ENCODE results near the gene GOLGA2. TPM values are rescaled to one million over a fixed set of nuclear protein-coding genes. Genes with fewer than 3 reads are reported as not detected.

The GOLGA2 gene
- polyA plus RNA-seq, 1 of the 3 experiments (the other 2 are of a cell fraction) = 103 TPM

GRCh38 chr9:128249908-128250838 is 25.6 kb downstream of the GOLGA2 start:
- ChIA-PET POLR2A (interaction anchor here (0.6 kb wide), 1 partner anchor 9 kb away, joined by 3 read pairs; no protein-coding TSS in a partner anchor), CTCF (interaction anchor here (0.8 to 1.3 kb wide), 2 partner anchors 42 to 45 kb away, joined by 3 read pairs; no protein-coding TSS in a partner anchor)
- H3K4me2 ChIP-seq = no peak overlapping the region

GRCh38 chr9:128249558-128249907 is 26.3 kb downstream of the GOLGA2 start:
- no peak for DNase-seq
- Histone ChIP-seq H3K9me2 (no peaks in the 10 kb centered on the region), H3K27me3 (ENCODE audit: insufficient read depth) (no peaks in the 10 kb centered on the region), H3K9me3 (no peaks in the 10 kb centered on the region), H3K9ac (no peak overlapping the region), H2AFZ (ENCODE audit: low read depth) (no peak overlapping the region), H3K36me3 (replicated peaks in 1 of 2; ENCODE audit: control insufficient read depth in 1 of 2, insufficient read depth in 2 of 2, low read length in 1 of 2) (peaks cover 0 to 7% of the 10 kb centered on the region in 2 experiments), H3K4me3 (ENCODE audit: low read depth in 2 of 2, low read length in 1 of 2) (no peak overlapping the region), H3K27ac (ENCODE audit: low read depth in 2 of 2, low read length in 1 of 2) (no peak overlapping the region), H3F3A (replicated peaks; ENCODE audit: insufficient read depth) (no peaks in the 10 kb centered on the region), H3K4me1 (ENCODE audit: control insufficient read depth in 1 of 2, insufficient read depth in 2 of 2, low read depth in 1 of 2, low read length in 1 of 2) (peaks cover 16 to 20% of the 10 kb centered on the region in 2 experiments), H3K79me2 (ENCODE audit: insufficient read depth) (no peaks in the 10 kb centered on the region), H4K20me1 (ENCODE audit: insufficient read depth) (no peaks in the 10 kb centered on the region), H3K4me2 (no peak overlapping the region)
- WGBS (ENCODE audit: low lambda C conversion rate) = 93% methylated on average over 8 of the region's 8 CpGs
- ChIA-PET CTCF (interaction anchor here (1.3 kb wide), 1 partner anchor 46 kb away, joined by 3 read pairs; no protein-coding TSS in a partner anchor), POLR2A (interaction anchor here (0.6 kb wide), 1 partner anchor 8 kb away, joined by 3 read pairs; no protein-coding TSS in a partner anchor)
- TF ChIP-seq USF1 (IDR thresholded peaks at IDR 0.05; ENCODE audit: borderline replicate concordance, low read depth) (no peak), TCF12 (IDR thresholded peaks at IDR 0.05) (no peak), NFIC (IDR thresholded peaks at IDR 0.05; ENCODE audit: borderline replicate concordance) (no peak), RFX5 (IDR thresholded peaks at IDR 0.05; ENCODE audit: low read length) (no peak), PBX3 (IDR thresholded peaks at IDR 0.05) (no peak), MXI1 (IDR thresholded peaks at IDR 0.05; ENCODE audit: low read depth, low read length) (no peak), USF2 (IDR thresholded peaks at IDR 0.05; ENCODE audit: borderline replicate concordance, low read depth, low read length) (no peak), MAX (IDR thresholded peaks at IDR 0.05; ENCODE audit: low read depth) (no peak)

More at GRCh38 chr9:128249908-128250838, 25.6 kb downstream of the GOLGA2 start:
- no peaks in the 10 kb centered on the region for H3K9me3 ChIP-seq
- H3K27ac ChIP-seq (ENCODE audit: low read depth in 2 of 2, low read length in 1 of 2) = no peak overlapping the region; a peak in 1 of 4 replicates
- peaks cover 12 to 17% of the 10 kb centered on the region in 2 experiments for H3K4me1 ChIP-seq (ENCODE audit: control insufficient read depth in 1 of 2, insufficient read depth in 2 of 2, low read depth in 1 of 2, low read length in 1 of 2)
- H4K20me1 ChIP-seq (ENCODE audit: insufficient read depth) = no peaks in the 10 kb centered on the region
- no peak overlapping the region for H2AFZ ChIP-seq (ENCODE audit: low read depth)
- H3K4me3 ChIP-seq (ENCODE audit: low read depth in 2 of 2, low read length in 1 of 2) = no peak overlapping the region
- peaks cover 0 to 7% of the 10 kb centered on the region in 2 experiments for H3K36me3 ChIP-seq (replicated peaks in 1 of 2; ENCODE audit: control insufficient read depth in 1 of 2, insufficient read depth in 2 of 2, low read length in 1 of 2)
- no peaks in the 10 kb centered on the region for H3K27me3 ChIP-seq (ENCODE audit: insufficient read depth)
- WGBS (ENCODE audit: low lambda C conversion rate) = 85% methylated on average over 35 of the region's 81 CpGs
- TF ChIP-seq RCOR1 (IDR thresholded peaks at IDR 0.05; ENCODE audit: low read length) (no peak), GABPA (IDR thresholded peaks at IDR 0.05; ENCODE audit: low read depth) (no peak), RXRA (IDR thresholded peaks at IDR 0.05; ENCODE audit: borderline replicate concordance, low read depth) (no peak), REST (IDR thresholded peaks at IDR 0.05; ENCODE audit: low read depth, low read length) (no peak), TAF1 (IDR thresholded peaks at IDR 0.05; ENCODE audit: borderline replicate concordance, low read depth, low read length) (no peak), GATA2 (CRISPR knock-in tag; IDR thresholded peaks at IDR 0.05) (no peak)
- H3K9me2 ChIP-seq = no peaks in the 10 kb centered on the region
- no peaks in the 10 kb centered on the region for H3K79me2 ChIP-seq (ENCODE audit: insufficient read depth)
- no peak overlapping the region for H3K9ac ChIP-seq
- peaks cover 3% of the 10 kb centered on the region for H3F3A ChIP-seq (replicated peaks; ENCODE audit: insufficient read depth)
- DNase-seq = peak; percentile 92
